ENCODE data around the gene C5orf24. TPM values are rescaled to one million over a fixed set of nuclear protein-coding genes. Genes with fewer than 3 reads are reported as not detected.

The C5orf24 gene
- total and polyA plus RNA-seq, 10 of the 15 experiments (the other 5 are each of a cell fraction or from before 2014, with no cell fraction given) = 5.4 to 26.8 (median 15.6) TPM

DNA sequence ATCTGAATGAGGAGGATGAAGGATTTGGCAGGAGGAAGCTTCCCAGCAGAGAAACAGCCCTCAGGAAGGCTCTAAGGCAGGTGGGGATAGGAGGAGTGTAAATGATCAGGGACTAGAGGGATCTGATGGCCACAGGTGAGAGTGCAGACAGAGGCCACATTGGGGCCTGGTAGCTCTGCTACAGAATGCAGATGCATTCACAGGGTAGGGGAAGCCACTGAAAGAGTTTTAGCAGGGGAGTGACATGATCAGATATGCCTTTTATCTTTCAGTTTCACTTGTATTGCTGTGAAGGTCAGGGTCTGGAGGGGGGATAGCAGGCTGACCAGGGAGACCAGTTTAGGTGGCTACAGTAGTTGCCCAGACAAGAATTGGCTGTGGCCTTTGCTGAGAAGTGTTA is 31.4 kb downstream of the C5orf24 start (continued):
- TF ChIP-seq, protein P1, sequence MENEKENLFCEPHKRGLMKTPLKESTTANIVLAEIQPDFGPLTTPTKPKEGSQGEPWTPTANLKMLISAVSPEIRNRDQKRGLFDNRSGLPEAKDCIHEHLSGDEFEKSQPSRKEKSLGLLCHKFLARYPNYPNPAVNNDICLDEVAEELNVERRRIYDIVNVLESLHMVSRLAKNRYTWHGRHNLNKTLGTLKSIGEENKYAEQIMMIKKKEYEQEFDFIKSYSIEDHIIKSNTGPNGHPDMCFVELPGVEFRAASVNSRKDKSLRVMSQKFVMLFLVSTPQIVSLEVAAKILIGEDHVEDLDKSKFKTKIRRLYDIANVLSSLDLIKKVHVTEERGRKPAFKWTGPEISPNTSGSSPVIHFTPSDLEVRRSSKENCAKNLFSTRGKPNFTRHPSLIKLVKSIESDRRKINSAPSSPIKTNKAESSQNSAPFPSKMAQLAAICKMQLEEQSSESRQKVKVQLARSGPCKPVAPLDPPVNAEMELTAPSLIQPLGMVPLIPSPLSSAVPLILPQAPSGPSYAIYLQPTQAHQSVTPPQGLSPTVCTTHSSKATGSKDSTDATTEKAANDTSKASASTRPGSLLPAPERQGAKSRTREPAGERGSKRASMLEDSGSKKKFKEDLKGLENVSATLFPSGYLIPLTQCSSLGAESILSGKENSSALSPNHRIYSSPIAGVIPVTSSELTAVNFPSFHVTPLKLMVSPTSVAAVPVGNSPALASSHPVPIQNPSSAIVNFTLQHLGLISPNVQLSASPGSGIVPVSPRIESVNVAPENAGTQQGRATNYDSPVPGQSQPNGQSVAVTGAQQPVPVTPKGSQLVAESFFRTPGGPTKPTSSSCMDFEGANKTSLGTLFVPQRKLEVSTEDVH (IDR thresholded peaks at IDR 0.05; ENCODE audit: low read depth, partially characterized antibody) = no peak
- TF ChIP-seq ZNF622 (IDR thresholded peaks at IDR 0.05) (no peak), TAF1 (IDR thresholded peaks at IDR 0.05; ENCODE audit: borderline replicate concordance, low read depth, low read length) (0 out of 2 replicates have a peak, but pooled peaks have one; percentile 29)
- TF ChIP-seq, protein P2, sequence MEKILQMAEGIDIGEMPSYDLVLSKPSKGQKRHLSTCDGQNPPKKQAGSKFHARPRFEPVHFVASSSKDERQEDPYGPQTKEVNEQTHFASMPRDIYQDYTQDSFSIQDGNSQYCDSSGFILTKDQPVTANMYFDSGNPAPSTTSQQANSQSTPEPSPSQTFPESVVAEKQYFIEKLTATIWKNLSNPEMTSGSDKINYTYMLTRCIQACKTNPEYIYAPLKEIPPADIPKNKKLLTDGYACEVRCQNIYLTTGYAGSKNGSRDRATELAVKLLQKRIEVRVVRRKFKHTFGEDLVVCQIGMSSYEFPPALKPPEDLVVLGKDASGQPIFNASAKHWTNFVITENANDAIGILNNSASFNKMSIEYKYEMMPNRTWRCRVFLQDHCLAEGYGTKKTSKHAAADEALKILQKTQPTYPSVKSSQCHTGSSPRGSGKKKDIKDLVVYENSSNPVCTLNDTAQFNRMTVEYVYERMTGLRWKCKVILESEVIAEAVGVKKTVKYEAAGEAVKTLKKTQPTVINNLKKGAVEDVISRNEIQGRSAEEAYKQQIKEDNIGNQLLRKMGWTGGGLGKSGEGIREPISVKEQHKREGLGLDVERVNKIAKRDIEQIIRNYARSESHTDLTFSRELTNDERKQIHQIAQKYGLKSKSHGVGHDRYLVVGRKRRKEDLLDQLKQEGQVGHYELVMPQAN (conservative IDR thresholded peaks at IDR 0.05) = no peak
- TF ChIP-seq, protein P3, sequence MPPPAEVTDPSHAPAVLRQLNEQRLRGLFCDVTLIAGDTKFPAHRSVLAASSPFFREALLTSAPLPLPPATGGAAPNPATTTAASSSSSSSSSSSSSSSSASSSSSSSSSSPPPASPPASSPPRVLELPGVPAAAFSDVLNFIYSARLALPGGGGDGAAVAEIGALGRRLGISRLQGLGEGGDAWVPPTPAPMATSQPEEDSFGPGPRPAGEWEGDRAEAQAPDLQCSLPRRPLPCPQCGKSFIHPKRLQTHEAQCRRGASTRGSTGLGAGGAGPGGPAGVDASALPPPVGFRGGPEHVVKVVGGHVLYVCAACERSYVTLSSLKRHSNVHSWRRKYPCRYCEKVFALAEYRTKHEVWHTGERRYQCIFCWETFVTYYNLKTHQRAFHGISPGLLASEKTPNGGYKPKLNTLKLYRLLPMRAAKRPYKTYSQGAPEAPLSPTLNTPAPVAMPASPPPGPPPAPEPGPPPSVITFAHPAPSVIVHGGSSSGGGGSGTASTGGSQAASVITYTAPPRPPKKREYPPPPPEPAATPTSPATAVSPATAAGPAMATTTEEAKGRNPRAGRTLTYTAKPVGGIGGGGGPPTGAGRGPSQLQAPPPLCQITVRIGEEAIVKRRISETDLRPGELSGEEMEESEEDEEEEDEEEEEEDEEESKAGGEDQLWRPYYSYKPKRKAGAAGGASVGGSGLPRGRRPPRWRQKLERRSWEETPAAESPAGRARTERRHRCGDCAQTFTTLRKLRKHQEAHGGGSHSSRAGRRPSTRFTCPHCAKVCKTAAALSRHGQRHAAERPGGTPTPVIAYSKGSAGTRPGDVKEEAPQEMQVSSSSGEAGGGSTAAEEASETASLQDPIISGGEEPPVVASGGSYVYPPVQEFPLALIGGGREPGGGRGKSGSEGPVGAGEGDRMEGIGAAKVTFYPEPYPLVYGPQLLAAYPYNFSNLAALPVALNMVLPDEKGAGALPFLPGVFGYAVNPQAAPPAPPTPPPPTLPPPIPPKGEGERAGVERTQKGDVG (CRISPR knock-in tag; IDR thresholded peaks at IDR 0.05) = no peak
- TF ChIP-seq, protein P4, sequence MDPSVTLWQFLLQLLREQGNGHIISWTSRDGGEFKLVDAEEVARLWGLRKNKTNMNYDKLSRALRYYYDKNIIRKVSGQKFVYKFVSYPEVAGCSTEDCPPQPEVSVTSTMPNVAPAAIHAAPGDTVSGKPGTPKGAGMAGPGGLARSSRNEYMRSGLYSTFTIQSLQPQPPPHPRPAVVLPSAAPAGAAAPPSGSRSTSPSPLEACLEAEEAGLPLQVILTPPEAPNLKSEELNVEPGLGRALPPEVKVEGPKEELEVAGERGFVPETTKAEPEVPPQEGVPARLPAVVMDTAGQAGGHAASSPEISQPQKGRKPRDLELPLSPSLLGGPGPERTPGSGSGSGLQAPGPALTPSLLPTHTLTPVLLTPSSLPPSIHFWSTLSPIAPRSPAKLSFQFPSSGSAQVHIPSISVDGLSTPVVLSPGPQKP (IDR thresholded peaks at IDR 0.05; ENCODE audit: low read depth, low read length) = no peak

Data from GM12878 (cell line).